Measurements from ENCODE around the gene WASHC3.
"Not testable (repeated sequence)": the region's sequence is repeated elsewhere in the genome, so short reads cannot be mapped to it uniquely, and the experiment has no call there.

The WASHC3 gene

GRCh38 chr12:102050660-102051430, 10.9 kb downstream of the WASHC3 start:
- DNase-seq, result no peak

- no peak for DNase-seq
These were observed 17.9 kb downstream of the WASHC3 start for GRCh38 chr12:102043928-102044327.

GRCh38 chr12:102033991-102034745, 27.6 kb downstream of the WASHC3 start:
- no peak for DNase-seq

- no peak for DNase-seq
These were observed 29.9 kb downstream of the WASHC3 start for GRCh38 chr12:102031852-102032251.

- no peak for DNase-seq
These were observed 32.6 kb downstream of the WASHC3 start for GRCh38 chr12:102029141-102029540.

- no peak for DNase-seq
These were observed 35.1 kb downstream of the WASHC3 start for GRCh38 chr12:102026728-102027127.

GRCh38 chr12:102024765-102025164, 37.0 kb downstream of the WASHC3 start:
- DNase-seq, result no peak

GRCh38 chr12:102023343-102023930, 38.4 kb downstream of the WASHC3 start:
- DNase-seq, result no peak

- DNase-seq, result no peak
These were observed 39.5 kb downstream of the WASHC3 start for GRCh38 chr12:102022286-102022685.

GRCh38 chr12:102021540-102022246, 40.1 kb downstream of the WASHC3 start:
- DNase-seq, result no peak

GRCh38 chr12:102018607-102019006, 43.2 kb downstream of the WASHC3 start:
- DNase-seq, result not testable (repeated sequence)

GRCh38 chr12:102016472-102016871, 45.3 kb downstream of the WASHC3 start:
- DNase-seq, result no peak

GRCh38 chr12:102010265-102010994, 51.4 kb downstream of the WASHC3 start:
- no peak for DNase-seq

GRCh38 chr12:102009796-102010195, 52.0 kb downstream of the WASHC3 start:
- no peak for DNase-seq

- DNase-seq, result no peak
These were observed 53.1 kb downstream of the WASHC3 start for GRCh38 chr12:102008615-102009126.

- DNase-seq, result no peak
These were observed 56.5 kb downstream of the WASHC3 start for GRCh38 chr12:102005256-102005655.

GRCh38 chr12:101997102-101997501, 64.7 kb downstream of the WASHC3 start:
- DNase-seq, result no peak

- no peak for DNase-seq
These were observed 66.1 kb downstream of the WASHC3 start for GRCh38 chr12:101995684-101996083.

- DNase-seq, result no peak
These were observed 69.7 kb downstream of the WASHC3 start for GRCh38 chr12:101992091-101992490.

- no peak for DNase-seq
These were observed 79.5 kb downstream of the WASHC3 start for GRCh38 chr12:101982307-101982706.

GRCh38 chr12:101981868-101982267, 79.9 kb downstream of the WASHC3 start:
- no peak for DNase-seq

- DNase-seq, result no peak
These were observed 93.0 kb downstream of the WASHC3 start for GRCh38 chr12:101968770-101969169.

All from stimulated activated naive CD4-positive, alpha-beta T cell treated with Interleukin-2 at 50 U/mL for 16 hours (primary cell).